Gastroesophageal sphincter (tissue), 3 donors: ENCODE results near the gene SHISA9.

Source experiments
- EP300 ChIP-seq: sonication (generic); formaldehyde crosslinking; IDR thresholded peaks from one replicate; pipeline ENCODE4 v1.6.1; 2017; ENCODE audit warnings: antibody characterized with exemption, mild to moderate bottlenecking
- POLR2A ChIP-seq, 2 donors: fragments of 450-650 bp; IDR thresholded peaks; one replicate each; pipeline ENCODE4 v1.6.1; 2017; ENCODE audit warnings: antibody characterized with exemption in 2 of 2, mild to moderate bottlenecking in 2 of 2, moderate library complexity in 1 of 2
- POLR2AphosphoS5 ChIP-seq: sonication (generic); formaldehyde crosslinking; IDR thresholded peaks from one replicate; pipeline ENCODE4 v1.6.1; 2017; ENCODE audit warnings: antibody characterized with exemption
- TF ChIP-seq, protein P1 (sequence below), 4 experiments: fragments of 200-600 bp in 2 of 4; fragments of 450-650 bp in 2 of 4; sonication (generic) in 1 of 4; IDR thresholded peaks; one replicate each; pipeline ENCODE4 v1.5.1; 2017 to 2019; ENCODE audit warnings: antibody characterized with exemption in 4 of 4, mild to moderate bottlenecking in 2 of 4, moderate library complexity in 2 of 4

DNA sequence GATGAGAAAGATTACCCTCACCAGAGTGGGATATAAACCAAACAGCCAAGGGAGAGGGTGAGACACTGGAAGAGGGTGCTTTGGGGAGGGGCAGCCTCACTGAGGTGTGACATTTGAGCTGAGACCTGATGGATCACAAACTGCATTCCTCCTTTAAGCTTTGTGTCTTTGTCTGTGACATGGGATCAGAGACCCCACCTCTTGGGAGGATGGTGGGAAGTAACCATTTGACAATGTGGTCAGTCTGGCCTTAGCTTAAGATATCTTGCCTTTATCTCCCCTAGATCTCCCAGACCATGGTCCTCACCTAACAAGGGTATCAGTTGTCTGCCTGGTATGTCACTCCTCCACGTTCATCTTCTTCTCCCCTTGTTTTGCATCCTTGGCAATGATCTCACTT is 163.4 kb downstream of the SHISA9 start:
- TF ChIP-seq, protein P1, sequence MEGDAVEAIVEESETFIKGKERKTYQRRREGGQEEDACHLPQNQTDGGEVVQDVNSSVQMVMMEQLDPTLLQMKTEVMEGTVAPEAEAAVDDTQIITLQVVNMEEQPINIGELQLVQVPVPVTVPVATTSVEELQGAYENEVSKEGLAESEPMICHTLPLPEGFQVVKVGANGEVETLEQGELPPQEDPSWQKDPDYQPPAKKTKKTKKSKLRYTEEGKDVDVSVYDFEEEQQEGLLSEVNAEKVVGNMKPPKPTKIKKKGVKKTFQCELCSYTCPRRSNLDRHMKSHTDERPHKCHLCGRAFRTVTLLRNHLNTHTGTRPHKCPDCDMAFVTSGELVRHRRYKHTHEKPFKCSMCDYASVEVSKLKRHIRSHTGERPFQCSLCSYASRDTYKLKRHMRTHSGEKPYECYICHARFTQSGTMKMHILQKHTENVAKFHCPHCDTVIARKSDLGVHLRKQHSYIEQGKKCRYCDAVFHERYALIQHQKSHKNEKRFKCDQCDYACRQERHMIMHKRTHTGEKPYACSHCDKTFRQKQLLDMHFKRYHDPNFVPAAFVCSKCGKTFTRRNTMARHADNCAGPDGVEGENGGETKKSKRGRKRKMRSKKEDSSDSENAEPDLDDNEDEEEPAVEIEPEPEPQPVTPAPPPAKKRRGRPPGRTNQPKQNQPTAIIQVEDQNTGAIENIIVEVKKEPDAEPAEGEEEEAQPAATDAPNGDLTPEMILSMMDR (IDR thresholded peaks at IDR 0.05), result no peak
- TF ChIP-seq POLR2A (IDR thresholded peaks at IDR 0.05), result no peak
- no peak for TF ChIP-seq EP300
- no peak for TF ChIP-seq POLR2AphosphoS5
